ENCODE data around the gene CDC42BPB.

Gene CDC42BPB

GRCh38 chr14:103093856-103094405 lies 36.6 kb upstream of the CDC42BPB start:
- no peak for DNase-seq

GRCh38 chr14:103091883-103092222 lies 34.5 kb upstream of the CDC42BPB start:
- DNase-seq, result no peak

DNA sequence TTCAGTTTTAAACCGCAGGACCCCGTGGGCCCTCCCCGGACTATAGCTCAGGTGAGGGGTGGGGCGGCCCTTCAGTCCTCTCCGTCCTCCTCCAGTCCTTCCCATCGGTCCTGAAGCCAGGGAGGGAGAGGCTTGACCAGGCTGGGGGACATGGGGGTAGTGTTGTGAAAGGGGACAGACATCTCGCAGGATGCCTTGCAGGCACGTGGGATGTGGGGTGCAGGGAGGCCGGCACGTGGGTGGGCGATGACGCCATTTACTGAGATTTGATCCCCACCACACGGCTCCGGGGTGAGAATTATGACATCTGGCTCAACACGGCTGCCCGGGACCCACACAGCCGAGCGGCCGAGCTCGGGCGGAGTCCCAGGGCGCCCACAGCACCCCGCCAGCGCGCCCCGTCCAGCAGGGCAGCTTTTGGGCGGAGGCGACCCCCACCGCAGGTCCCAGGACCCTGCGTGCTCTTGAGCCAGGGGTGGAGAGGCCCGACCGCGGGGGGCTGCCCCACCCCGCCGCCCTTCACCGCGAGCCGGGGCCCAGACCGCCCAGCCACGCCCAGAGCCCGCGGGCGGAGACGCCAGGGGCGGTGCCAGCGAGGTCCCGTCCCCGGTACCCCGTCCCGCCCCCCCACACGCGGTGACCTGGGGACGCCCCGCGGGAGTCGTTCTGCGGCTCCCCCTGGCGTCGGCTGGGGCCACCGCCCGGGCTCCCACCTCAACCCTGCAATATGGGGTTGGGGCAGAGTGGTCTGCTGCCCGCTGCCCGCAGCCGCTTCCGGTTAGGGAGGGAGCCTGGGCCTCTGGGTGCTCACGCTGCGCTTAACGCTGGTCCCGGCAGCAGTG lies 33.9 kb upstream of the CDC42BPB start:
- peak; percentile 66 for DNase-seq

DNA sequence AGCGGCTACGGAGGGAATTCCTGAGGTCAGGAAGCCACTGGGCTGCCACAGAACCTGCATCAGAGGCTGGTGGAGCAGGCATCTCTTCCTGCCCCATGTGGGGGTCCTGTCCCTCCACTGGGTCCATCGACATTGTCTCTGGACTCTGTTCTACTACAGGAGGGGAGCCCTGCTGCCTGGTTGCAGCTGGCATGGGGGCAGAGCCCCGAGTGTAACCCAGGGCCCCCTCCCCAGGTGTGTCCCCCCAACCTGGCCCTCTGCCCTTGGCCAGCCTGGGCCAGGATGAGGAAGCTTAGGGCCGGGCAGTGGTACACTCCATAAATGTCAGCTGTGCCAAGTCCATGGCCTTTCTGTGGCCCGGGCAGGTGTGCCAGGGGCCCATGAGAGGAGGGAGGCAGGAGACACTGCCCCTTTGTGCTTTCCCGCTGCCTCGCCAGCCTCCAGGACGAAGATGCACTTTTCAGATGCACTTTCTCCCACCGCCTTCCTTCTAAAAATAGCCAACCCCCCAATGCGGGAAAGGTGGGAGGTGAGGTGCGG lies 33.2 kb upstream of the CDC42BPB start:
- no peak for DNase-seq

DNA sequence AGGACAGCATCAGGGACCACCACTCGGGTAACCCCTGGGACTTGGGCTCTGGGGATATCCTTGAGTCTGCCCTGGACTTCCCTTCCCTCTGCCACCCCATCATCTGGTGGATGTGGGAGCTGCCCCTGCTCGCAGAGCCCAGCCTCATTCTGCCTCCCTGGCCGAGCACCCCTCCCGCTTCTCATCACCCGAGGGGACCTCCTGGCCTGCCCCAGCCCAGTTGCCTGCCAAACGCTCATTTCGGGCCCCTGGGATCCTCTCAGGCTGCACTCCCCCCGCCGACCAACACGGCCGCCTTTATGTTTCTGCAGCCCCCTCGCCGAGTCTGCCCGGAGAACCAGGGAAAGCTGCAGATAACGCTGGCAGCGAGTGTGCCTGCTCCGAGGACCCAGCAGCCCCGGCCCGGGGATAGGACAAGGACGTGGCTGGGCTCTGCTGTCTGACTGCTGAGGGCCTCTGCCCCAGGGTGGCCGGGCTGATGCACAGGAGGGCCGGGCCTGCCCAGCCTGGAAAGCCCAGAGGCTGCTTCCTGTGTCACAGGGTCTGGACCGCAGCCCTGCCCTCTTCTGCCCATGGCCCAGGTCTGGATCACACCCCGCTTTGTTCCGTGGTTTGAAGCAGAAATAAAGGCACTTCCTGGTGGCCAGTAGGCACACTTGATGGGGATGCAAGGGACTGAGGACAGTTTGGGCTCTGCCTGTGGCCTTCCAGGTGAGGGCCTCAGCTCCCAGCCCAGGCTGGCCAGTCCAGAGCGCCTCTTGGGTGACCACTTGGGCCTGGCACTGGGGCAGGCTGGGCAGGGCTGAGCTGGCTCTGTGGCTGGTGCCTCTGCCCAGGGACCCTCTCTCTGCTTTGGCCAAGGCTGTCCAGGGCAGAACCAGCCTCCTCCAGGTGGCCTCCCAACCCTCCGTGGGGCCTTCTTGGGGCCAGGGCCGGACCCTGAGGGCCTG lies 32.3 kb upstream of the CDC42BPB start:
- no peak for DNase-seq

- DNase-seq, result no peak
These were observed 31.6 kb upstream of the CDC42BPB start for GRCh38 chr14:103088921-103089320.

DNA sequence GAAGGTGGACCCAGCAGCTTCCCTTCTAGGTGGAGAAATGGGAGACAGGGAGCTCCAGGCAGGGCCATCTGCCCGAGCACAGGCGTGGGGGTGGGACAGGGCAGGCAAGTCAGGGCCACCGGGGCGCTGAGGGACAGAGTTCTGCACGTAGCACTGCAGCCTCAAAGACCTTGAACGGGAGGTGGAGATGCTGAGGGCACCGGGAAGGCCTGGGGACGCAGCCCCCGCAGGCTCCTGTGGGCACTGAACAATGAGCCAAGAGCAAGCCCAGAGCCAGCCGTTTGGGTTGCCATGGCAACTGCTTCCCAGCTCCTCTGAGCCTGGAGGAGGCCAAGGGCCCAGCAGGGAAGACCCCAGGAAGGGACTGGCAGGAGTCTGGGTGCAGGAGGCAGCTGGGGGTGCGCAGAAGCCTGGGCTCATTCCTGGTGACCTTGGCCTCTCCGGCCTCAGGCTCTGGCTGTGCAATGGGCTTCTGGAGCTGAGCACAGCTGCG lies 30.0 kb upstream of the CDC42BPB start:
- DNase-seq, result no peak

DNA sequence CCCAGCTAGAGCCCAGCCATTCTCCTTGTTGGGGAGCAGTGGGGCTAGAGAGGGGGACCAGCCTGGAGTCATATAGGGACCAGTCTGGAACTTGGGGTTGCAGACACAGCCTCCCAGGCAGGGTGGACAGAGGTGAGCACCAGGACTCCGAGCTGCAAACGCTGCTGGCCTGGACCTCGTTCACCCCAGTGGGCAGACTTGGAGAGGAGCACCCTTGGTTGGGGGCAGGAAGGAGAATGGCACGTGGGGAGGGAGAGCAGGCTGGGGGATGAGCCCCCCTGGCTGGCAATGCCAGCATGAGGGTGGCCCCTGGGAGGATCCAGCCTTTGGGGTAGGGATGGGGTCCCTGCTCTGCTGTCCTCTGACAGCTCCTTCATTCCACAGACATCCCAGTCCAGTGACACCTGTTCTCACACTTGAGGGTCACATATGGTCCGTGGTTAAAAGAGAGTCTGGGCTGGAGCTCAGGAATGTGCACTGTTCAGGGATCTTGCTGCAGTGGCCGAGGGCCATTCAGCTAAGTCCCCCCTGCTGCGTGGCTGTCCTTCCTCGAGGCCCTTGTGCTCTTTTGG lies 29.5 kb upstream of the CDC42BPB start:
- no peak for DNase-seq

GRCh38 chr14:103085106-103086091 lies 28.1 kb upstream of the CDC42BPB start:
- no peak for DNase-seq

- DNase-seq, result no peak
These were observed 26.9 kb upstream of the CDC42BPB start, which contains the start of gene LBHD2 for GRCh38 chr14:103084021-103084919. Gene LBHD2 (plus strand): TSS chr14:103084210. CDS start chr14:103086013, 1,803 bp downstream.

DNA sequence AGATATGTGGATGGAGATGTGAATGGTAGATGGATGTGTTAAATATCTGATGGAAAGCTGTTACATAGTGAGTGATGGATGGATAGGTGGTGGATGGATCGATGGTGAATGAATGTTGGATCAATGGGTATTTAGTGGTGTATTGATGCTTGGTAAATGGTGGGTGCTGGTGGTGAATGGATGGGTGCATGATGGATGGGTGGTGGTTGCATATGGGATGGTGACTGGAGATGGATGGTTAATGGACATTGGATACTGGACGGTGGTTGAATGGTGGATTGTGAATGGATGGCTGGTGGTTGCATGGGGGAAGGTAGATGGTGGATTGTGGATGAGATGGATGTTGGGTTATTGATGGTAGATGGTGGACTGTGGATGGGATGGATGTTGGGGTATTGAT lies 24.6 kb upstream of the CDC42BPB start:
- DNase-seq, result no peak

DNA sequence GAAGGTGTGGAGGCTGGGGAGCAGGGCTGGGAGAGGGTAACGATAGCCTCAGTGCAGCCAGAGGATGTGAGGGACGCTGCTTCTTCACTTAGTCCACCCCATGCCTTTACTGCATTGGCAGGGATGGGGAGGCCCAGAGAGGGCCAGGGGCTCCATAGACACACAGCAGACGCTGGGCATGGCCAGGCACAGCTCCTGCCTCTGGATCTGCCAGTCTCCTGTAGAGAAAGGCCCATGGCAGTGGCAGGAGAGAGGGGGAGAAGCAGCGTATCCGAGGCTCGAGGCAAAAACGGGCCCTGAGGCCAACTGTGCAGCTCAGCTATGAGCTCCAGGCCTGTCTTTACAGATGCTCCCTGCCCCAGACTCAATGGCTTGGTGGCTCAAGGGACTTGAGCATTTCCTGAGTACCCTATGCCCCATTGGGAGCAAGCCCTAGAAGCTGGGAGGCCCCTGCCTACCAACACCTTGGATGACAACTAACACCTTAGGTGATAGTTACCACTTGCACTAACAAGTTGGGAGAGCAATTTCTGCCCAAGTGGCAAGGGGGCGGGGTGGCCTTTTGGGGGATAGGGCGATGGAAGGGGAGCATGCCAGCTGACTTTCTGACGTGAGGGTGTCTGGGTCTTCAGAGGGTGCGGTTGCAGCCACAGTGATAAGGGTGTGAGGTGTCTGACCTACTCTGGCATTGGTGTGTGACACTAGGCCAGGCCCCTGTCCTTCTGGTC lies 21.7 kb upstream of the CDC42BPB start:
- no peak for DNase-seq

DNA sequence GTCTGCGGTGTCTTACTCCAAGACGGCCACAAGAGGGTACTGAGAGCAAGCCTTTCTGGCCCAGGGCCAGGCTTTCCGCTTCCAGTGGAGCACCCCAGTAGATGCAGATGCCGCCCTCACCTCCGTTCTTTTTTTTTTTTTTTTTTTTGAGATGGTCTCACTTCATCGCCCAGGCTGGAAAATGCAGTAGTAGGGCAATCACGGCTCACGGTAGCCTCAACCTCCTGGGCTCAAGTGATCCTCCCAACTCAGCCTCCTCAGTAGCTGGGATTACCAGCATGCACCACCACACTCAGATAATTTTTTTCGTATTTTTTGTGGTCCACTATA lies 21.0 kb upstream of the CDC42BPB start:
- DNase-seq, result no peak

GRCh38 chr14:103074729-103075367 lies 17.5 kb upstream of the CDC42BPB start:
- DNase-seq, result no peak

DNA sequence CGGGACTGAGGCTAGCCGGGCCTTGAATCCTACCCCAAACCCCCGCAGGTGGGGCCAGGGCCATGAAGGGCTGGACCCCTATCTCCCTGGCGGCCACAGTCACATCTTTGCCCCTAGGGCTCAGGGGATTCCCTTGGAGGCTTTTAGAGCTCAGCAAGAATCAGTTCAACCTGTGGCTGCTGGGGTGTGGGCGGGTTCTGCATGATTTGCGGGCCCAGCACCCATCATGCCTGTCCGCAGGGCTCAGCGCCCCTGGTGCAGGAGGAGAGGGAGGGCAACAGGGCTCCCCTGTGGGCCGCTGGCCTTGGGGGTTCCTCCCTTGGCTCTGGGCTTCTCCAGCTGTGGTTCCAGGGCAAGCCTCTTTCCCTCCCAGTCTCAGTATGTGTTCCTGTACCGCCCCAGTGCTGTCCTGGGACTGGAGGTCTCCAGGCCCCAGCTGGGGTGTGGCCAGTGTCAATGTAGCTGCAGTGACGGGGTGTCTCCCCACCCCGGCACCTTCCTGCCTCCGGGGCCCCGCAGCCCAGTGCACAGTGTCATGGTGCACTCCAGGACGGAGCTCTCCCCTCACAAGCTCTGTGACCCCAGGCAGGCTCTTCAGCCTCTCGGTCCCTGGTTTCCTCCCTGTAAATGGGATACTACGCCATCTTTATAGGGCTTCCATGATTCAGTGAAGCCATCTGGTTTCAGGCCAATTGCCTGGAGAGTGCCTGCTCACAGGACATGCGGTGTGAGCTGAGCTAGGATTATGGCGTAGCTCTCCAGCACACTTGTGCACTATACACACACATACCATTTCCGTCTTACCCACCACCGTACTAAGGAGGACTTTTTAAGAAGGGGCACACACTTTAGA lies 16.8 kb upstream of the CDC42BPB start:
- DNase-seq, result no peak

DNA sequence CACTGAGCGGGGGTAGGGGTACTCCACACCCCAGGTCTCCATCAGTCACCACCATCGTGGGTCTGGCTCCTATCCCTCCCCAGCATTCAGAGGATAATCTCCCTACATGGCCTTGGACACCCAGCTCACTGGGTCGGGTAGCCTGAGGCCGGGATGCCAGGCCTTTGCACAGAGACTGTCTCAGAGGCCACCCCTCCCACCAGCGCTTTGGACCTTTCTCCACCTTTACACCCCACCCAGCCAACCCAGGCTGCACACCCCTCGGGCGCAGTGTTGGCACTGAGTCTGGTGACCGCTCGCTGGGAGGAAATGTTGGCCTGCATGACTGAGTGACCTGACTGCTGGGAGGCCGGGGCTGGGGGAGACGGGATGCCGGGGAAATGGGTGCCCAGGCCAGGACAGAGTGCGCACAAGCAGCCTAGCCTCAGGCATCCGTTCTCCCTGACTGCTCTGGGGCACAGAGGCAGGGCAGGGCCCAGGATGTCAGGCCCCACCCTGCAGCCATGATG lies 16.1 kb upstream of the CDC42BPB start:
- DNase-seq, result no peak

DNA sequence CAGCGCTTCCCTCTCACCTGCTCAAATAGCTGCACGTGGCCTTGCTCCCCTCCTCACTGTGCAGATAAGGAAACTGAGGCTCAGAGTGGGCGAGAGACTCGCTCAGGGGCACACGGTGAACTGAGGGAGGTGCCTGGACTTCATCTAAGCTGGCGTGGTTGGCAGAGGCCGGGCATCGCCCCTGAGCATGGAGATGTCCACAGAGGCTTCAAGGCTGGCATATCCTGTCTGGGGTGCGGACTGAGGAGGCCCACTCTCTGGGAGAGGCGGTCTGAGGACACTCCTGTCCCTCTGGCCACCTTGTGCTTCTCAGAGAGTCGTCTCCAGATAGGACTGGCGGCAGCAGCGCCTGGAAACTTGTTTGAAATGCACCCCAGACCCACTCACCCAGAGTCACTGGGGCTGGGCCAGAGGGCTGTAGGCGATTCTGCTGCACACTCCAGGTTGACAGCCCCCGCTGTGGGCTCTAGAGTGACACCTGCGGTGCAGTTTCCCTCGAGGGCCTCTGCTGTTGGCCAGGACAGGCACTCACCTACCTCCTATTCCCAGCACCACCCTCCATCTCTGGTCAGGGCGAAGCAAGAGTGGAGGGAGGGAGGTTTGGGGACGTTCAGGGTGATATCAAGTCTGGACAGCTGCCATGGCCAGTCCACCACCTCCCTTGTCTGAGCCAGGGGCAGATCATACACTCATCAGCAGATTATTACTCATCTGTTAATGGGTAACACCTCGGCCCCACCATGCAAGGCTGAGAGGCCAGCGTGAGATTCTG lies 15.4 kb upstream of the CDC42BPB start:
- no peak for DNase-seq

Measured in activated gamma-delta T cell (primary cell).